ENCODE measurements around the gene CDA.

CDA gene

GRCh38 chr1:20658166-20658915 lies 69.4 kb downstream of the CDA start:
- DNase-seq, result no peak

GRCh38 chr1:20660363-20660762 lies 71.5 kb downstream of the CDA start:
- DNase-seq, result no peak

GRCh38 chr1:20660847-20661206 lies 71.9 kb downstream of the CDA start:
- no peak for DNase-seq

DNA sequence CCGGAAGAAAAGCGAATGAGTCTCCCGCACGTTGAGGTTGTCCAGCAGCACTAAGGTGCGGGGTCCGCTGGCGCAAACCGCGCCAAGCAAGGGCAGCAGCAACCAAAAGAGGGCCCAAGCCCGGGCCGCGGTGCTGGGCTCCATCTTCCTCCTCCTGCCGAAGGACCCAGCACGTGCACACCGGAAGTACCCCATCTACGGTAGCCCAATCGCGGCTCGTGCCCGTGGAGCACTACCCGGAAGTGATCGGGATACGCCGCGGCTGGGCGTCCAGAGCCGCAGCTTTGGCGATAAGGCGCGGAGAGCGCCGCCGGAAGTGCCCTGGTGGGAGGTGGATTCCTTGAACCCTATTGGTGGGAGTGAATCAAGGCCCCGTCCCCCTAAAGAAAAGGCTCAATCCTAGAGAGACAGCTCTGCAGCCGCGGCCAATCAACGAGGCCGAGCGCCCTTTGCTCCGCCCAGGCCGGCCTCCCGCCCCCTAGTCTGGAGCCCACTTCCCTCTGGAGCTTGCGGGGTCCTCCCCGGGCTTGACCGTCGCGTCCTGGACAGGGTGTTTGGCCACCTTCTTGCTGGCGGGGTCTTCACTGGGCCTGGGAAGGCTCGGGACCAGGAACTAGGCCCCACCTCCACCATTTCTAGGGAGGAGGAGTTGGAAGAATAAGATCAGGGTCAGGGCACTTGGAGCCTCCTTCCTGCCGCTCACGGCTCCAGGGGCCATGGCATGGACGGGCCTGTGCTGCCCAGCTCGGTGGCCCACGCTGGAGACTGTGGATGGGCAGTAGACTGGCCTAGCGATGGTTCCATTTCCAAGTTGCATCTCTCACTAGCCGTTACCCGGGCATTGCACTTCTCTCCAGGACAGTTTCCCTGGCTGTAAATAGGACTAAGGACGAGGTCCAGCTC lies 72.6 kb downstream of the CDA start, which contains the start of gene DDOST:
DDOST (minus strand) TSS at position 163 of the 903 bp plus-strand sequence; CDS start at position 144, 19 bp downstream.
- peak; percentile 96 for DNase-seq

GRCh38 chr1:20662110-20662475 lies 73.2 kb downstream of the CDA start:
- DNase-seq, result no peak

DNA sequence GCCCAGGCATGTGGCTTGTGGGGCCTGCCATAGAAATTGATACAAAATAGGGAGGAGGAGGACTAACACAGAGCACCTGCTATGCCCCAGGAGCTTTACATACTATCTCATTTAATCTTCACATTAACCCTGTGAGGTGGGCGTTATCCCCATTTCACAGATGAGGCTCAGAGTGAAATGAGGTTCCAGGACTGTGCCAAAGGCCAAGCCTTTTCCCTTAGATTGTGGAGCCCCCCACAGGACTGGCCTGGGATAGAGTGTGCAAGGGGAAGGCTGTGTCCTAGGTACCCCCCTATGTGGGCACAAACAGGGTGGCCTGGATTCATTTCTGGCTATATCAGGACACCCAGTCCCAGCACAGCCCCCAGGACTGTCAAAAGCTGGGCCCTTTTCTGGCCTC lies 74.5 kb downstream of the CDA start:
- DNase-seq, result no peak

GRCh38 chr1:20663969-20664715 lies 75.2 kb downstream of the CDA start:
- DNase-seq, result no peak

- DNase-seq, result no peak
Measured at GRCh38 chr1:20665726-20666125, 76.8 kb downstream of the CDA start.

GRCh38 chr1:20666146-20666545 lies 77.2 kb downstream of the CDA start:
- DNase-seq, result no peak

DNA sequence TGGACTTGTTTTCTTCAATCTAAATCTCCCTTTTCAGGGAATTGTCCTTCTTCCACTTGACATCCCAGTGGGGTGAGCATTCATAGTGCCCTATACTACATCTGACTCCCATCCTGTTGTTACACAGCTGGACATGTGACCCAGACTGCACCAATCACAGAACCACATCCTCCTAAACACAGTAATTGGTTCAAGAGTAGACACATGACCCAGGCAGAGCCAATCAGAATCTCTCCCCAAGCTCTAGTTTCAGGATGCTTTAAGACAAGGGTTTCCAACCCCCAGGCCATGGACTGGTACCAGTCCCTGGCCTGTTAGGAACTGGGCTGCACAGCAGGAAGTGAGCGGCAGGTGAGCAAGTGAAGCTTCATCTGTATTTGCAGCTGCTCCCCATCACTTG lies 77.9 kb downstream of the CDA start:
- DNase-seq, result no peak

All from NCI-H2107 (cell line).